ENCODE measurements around the gene LCA5.
A peak's percentile ranks its signal among the peaks of the same experiment; 100 is the strongest.
"Not testable (repeated sequence)": the region's sequence is repeated elsewhere in the genome, so short reads cannot be mapped to it uniquely, and the experiment has no call there.

LCA5 gene

GRCh38 chr6:79536954-79537747, at the start of gene LCA5:
Gene LCA5, minus strand, starts transcription at chr6:79537430. Its CDS starts 18,536 bp downstream, at chr6:79518894.
- DNase-seq, result peak; percentile 86

GRCh38 chr6:79586548-79586947, 49.3 kb upstream of the LCA5 start:
- DNase-seq, result no peak

GRCh38 chr6:79584332-79584731, 47.1 kb upstream of the LCA5 start:
- DNase-seq, result no peak

- not testable (repeated sequence) for DNase-seq
Observed at GRCh38 chr6:79577926-79578325, 40.7 kb upstream of the LCA5 start.

- DNase-seq, result no peak
Observed at GRCh38 chr6:79574630-79575225, 37.5 kb upstream of the LCA5 start.

GRCh38 chr6:79574174-79574573, 36.9 kb upstream of the LCA5 start:
- DNase-seq, result no peak

GRCh38 chr6:79571030-79571367, 33.8 kb upstream of the LCA5 start:
- no peak for DNase-seq

- no peak for DNase-seq
Observed at GRCh38 chr6:79570129-79571029, 33.1 kb upstream of the LCA5 start.

GRCh38 chr6:79568996-79569395, 31.8 kb upstream of the LCA5 start:
- no peak for DNase-seq

GRCh38 chr6:79564636-79565035, 27.4 kb upstream of the LCA5 start:
- DNase-seq, result no peak

- no peak for DNase-seq
Observed at GRCh38 chr6:79559706-79560105, 22.5 kb upstream of the LCA5 start.

- DNase-seq, result no peak
Observed at GRCh38 chr6:79557673-79558467, 20.6 kb upstream of the LCA5 start.

GRCh38 chr6:79554305-79554704, 17.1 kb upstream of the LCA5 start:
- DNase-seq, result no peak

- DNase-seq, result no peak
Observed at GRCh38 chr6:79551401-79551800, 14.2 kb upstream of the LCA5 start.

- no peak for DNase-seq
Observed at GRCh38 chr6:79548304-79548703, 11.1 kb upstream of the LCA5 start.

- no peak for DNase-seq
Observed at GRCh38 chr6:79546186-79546585, 9.0 kb upstream of the LCA5 start.

- DNase-seq, result no peak
Observed at GRCh38 chr6:79544939-79545450, 7.8 kb upstream of the LCA5 start.

GRCh38 chr6:79544299-79544927, 7.2 kb upstream of the LCA5 start:
- no peak for DNase-seq

GRCh38 chr6:79543886-79544285, 6.7 kb upstream of the LCA5 start:
- DNase-seq, result no peak

- DNase-seq, result no peak
Observed at GRCh38 chr6:79543411-79543810, 6.2 kb upstream of the LCA5 start.

GRCh38 chr6:79538106-79538971, 1.1 kb upstream of the LCA5 start:
- DNase-seq, result no peak
